GM21526 (cell line): ENCODE results near the gene COPS3.
"Not testable (repeated sequence)": the region's sequence is repeated elsewhere in the genome, so short reads cannot be mapped to it uniquely, and the experiment has no call there.

ENCODE experiments used
- ATAC-seq: cut with Tn5 transposase; IDR thresholded peaks from one replicate; pipeline ENCODE4 v1.9.1; 2021; ENCODE audit warnings: moderate library complexity; ENCODE audit not compliant: unreplicated experiment, low FRiP score

COPS3 gene

GRCh38 chr17:17303010-17303846 is 22.2 kb upstream of the COPS3 start, which contains the start of gene NT5M:
Gene NT5M (plus strand): TSS chr17:17303373. CDS start chr17:17303551, 178 bp downstream.
- ATAC-seq: peak; percentile 57

- ATAC-seq: not testable (repeated sequence)
Observed at GRCh38 chr17:17301659-17302058, 20.6 kb upstream of the COPS3 start.

DNA sequence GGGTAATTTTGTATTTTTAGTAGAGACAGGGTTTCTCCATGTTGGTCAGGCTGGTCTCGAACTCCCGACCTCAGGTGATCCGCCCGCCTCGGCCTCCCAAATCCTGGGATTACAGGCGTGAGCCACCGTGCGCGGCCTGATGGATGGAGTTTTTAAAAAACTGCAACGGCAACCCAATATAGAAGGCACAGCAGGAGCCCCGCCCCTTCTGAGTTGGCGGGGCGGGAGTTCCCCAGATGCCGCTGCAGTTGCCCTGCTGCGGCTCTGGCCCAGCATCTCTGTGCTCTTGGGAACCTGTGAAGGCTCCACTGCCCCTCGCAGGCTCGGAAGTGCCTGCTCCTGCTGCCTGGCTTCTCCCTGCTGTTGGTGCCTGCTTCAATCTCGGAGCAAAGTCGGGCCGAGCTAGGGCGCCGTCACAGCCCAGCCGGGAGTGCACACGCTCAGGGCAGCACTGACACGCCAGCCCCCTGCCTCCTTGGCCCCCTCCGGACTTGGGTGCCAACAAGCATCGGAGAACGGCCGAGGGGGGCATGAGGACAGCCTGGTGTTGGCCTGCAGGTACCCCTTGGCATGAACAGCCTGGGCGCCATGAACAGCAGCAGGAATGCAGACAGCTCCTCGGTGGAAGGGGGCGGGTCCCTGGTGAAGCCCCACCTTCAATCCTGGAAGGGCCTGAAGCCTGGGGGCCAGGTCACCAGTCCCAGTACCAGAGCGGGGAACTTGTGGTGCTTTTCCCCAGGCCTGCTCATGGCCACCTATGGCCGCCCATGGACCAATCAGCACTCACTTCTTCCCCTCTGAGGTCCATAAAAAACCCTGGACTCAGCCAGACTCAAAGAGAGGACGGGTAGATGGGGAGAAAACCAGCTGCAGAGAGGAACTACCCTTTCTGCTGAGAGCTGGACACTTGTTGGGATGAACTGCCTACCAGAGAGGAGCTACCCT is 19.9 kb upstream of the COPS3 start:
- ATAC-seq: no peak

GRCh38 chr17:17298108-17298507 is 17.1 kb upstream of the COPS3 start:
- no peak for ATAC-seq

DNA sequence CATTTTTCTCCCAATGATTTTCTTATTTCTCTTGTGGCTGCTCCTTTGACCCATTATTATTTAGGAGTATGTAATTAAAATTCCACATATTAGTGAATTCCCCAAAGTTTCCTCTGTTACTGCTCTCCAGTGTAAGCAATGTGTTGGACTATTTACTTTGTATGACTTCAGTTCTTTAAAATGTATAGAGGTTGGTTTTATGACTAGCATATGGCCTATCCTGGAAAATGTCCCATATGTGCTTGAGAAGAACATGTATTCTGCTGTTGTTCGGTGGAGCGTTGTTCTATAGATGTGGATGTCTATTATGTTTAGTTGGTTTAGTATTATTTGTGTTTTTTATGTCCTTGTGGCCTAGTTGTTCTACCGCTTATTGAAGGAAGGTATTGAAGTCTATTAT is 16.2 kb upstream of the COPS3 start:
- ATAC-seq: no peak

DNA sequence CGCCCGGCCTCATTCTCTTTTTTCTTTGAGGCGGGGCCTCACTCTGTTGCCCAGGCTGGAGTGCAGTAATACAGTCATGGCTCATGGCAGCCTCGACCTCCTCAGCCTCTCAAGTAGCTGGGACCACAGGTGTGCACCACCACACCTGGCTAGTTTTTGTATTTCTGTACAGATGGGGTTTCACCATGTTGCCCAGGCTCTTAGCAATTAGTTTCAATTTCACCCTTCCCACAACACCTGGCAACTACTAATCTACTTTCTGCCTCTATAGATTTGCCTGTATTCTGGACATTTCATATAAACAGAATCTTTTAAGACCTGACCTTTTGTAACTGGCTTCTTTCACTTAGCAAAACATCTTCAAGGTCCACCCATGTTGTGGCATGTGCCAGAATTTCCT is 14.1 kb upstream of the COPS3 start:
- ATAC-seq: no peak

DNA sequence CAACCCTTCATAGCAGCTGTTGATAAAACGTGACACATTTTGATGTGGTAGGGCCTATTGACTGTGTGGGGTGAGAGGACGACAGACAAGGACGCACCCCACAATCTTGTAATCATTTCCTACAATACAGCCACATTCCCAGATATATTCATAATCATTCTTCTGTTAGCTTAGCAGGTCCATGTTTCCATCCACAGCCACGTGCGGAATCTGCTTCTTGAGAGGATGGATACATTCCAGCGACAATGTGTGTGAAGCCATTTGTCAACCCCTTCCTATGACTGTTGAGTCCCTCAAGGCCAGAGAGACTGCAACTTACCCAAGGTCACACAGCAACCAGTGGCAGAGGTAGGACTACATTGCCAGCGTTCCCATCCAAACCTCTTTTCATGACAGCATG is 8.7 kb upstream of the COPS3 start:
- ATAC-seq: no peak

DNA sequence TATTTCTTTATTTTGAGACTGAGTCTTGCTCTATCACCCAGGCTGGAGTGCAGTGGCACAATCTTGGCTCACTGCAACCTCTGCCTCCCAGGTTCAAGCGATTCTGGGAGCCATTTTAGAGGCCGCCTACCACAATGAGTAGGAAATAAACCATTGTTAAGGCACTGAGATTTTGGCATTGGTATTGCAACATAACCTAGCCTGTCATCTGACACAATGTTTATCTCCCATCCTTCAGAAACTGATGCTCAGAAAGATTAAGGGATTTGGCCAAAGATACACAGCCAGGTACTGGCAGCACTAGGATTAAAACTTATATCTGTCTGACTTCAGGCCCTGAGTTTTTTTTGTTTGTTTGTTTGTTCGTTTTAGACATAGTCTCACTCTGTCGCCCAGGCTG is 8.0 kb upstream of the COPS3 start:
- ATAC-seq: no peak

DNA sequence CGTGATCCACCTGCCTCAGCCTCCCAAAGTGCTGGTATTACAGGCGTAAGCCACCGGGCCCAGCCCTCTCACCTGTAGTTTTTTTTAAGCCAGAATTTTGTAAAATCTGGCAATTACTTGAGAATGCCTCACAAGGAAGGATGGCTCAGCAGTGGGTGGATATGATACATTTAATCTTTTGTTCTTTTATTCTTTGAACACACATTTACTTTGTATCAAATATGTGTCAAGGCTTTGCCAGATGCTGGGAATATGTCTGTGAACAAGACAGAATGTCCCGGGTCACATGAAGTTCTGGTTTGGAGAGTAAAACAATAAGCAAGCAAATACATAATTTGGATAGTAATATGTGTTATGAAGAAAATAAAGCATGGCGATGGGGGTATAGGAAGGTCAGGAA is 4.9 kb upstream of the COPS3 start:
- no peak for ATAC-seq

GRCh38 chr17:17279316-17279715 is 1.7 kb downstream of the COPS3 start:
- ATAC-seq: no peak

DNA sequence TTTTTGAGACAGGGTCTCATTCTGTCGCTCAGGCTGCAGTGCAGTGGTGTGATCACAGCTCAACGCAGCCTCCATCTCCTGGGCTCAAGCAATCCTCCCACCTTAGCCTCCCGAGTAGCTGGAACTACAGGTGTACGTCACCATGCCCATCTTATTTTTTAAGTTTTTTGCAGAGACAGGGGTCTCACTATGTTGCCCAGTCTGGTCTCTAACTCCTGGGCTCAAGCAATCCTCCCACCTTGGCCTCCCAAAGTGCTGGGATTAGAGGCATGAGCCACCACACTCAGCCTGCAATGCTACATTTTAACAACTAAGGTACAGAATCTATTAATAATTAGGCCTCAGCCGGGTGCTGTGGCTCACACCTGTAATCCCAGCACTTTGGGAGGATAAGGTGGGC is 3.6 kb downstream of the COPS3 start:
- not testable (repeated sequence) for ATAC-seq

- ATAC-seq: no peak
Observed at GRCh38 chr17:17275971-17276370, 5.1 kb downstream of the COPS3 start.

GRCh38 chr17:17269926-17270773 is 10.9 kb downstream of the COPS3 start:
- ATAC-seq: no peak

DNA sequence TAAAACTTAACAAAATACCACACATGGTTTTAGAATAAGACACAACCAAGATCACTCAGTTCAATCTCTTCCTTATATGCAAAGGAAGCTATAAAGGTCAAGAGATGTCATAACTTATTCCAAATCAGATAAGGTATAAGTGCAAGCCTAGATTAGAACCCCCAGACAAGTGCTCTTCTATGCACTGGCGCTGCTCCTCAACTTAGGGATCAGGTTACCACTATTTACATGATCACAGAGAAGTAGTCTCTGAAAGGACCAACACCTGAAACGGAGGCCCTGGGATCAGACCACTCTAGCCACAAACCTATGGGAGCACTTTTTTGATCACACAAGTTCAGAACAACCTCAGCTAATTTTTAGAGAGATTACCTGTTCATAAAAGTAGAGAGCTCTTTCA is 16.6 kb downstream of the COPS3 start:
- ATAC-seq: no peak

DNA sequence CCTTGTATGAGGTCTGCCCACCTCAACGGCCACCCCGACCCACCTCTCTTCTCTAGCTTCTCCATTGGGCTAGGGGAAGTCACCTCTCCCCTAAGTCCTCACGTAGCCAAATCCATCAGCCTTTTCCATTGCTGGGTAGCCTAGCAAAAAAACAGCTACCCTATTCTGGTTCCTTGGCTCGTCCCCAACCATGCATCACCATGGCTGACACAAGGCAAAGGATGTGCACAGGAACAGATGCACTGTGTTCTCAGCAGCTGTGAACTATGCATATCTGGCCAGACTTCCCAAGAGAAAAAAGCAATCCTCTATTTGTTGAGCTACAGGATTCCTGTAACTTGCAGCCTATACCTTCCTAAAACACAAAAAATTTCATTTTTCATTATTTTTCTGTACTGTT is 22.0 kb downstream of the COPS3 start:
- no peak for ATAC-seq

DNA sequence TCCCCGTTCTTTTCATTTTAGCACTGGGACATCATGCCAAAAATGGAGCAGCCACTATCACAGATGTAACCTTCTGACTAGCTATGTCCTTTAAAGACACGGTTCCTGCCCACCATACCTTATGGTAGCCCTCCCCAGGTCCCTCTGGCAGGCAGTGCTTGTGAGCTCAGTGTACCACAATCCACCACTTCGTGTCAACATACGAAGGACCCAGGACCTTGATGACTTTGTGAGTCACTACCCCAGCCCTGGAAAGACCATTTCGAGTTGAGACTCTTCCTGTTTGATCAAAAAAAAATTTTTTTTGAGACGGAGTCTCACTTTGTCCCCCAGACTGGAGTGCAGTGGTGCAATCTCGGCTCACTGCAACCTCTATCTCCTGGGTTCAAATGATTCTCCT is 23.0 kb downstream of the COPS3 start:
- no peak for ATAC-seq

DNA sequence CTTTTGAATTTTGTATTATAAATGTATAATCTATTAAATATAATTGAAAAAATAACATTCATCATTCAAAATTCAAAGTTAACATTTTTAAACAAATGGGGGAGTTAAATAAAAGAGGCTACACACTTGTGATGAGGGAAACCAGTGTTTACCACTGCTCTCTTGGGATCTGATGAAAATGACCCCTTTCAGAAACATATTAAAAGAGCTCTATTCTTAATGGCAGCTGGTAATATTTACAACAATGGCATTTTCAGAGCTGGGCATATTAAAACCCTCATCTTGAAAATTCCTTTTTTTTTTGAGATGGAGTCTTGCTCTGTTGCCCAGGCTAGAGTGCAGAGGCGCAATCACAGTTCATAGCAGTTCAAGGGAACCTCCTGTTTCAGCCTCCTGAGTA is 24.7 kb downstream of the COPS3 start:
- ATAC-seq: no peak

- ATAC-seq: not testable (repeated sequence)
Observed at GRCh38 chr17:17255689-17256088, 25.4 kb downstream of the COPS3 start.

GRCh38 chr17:17254036-17254435 is 27.0 kb downstream of the COPS3 start:
- ATAC-seq: no peak

GRCh38 chr17:17253406-17253805 is 27.6 kb downstream of the COPS3 start:
- ATAC-seq: no peak
